ENCODE results near the gene SPAG5. TPM values are rescaled to one million over a fixed set of nuclear protein-coding genes. Genes with fewer than 3 reads are reported as not detected.
A peak's percentile ranks its signal among the peaks of the same experiment; 100 is the strongest.

SPAG5 gene
- total and polyA plus RNA-seq, 9 of the 15 experiments (the other 6 are each of a cell fraction or from before 2014, with no cell fraction given), result 94.4 to 286 (median 151) TPM

- ChIA-PET POLR2A (interaction anchor here (0.8 to 3.4 kb wide), 5 partner anchors 8 to 150 kb away, joined by 3 to 14 read pairs (median 4); partner anchors contain the start of gene RPL23A), CTCF (ENCODE audit: low intra/inter-chr PET ratio) (no interaction called here)
- DNase-seq (ENCODE audit: extremely low read depth in 1 of 4, low spot score in 3 of 4) (peak in 1 of 4 experiments; percentile 54), ATAC-seq (no peak), FAIRE-seq (peak; percentile 62)
- peak overlapping the region; percentile 85 for H3K4me2 ChIP-seq (ENCODE audit: insufficient read depth, low read length)
- intact Hi-C loops (cut with micrococcal nuclease) (no loop called here), in situ Hi-C loops (cut with MboI) (no loop called here)
- no peaks in the 10 kb centered on the region for H3K9me3 ChIP-seq (replicated peaks; ENCODE audit: control insufficient read depth, insufficient read depth, low read depth, low read length)
- H3K27ac ChIP-seq (ENCODE audit: extremely low read depth, low read depth, low read length), result peak overlapping the region; percentile 74
- 19% methylated on average over 1 of the region's 1 CpG for WGBS (ENCODE audit: insufficient coverage, low coverage, missing lambda C conversion rate)
- H3K36me3 ChIP-seq (ENCODE audit: control insufficient read depth, insufficient read depth, low read length), result peaks cover 59% of the 10 kb centered on the region
- no peak overlapping the region for H2AFZ ChIP-seq (ENCODE audit: low read depth, low read length)
- H3K27me3 ChIP-seq (ENCODE audit: control insufficient read depth in 2 of 2, insufficient read depth in 2 of 2, low read length in 2 of 2), result no peaks in the 10 kb centered on the region
- H4K20me1 ChIP-seq (replicated peaks; ENCODE audit: control insufficient read depth, insufficient read depth, low read length), result no peaks in the 10 kb centered on the region
- TSS peak; percentile 52 for BruUV-seq (replicated peaks)
- H3K9ac ChIP-seq (ENCODE audit: insufficient read depth in 1 of 2, low read depth in 2 of 2, low read length in 2 of 2), result peak overlapping the region; percentile 77 to 80
- peaks cover 73% of the 10 kb centered on the region for H3K79me2 ChIP-seq (ENCODE audit: control insufficient read depth, insufficient read depth, low read length)
- H3K4me1 ChIP-seq (replicated peaks in 1 of 2; ENCODE audit: control insufficient read depth in 2 of 2, insufficient read depth in 2 of 2, low read length in 2 of 2), result peaks cover 15 to 18% of the 10 kb centered on the region in 2 experiments; a peak in 4 of 5 replicates
- H3K9me1 ChIP-seq (ENCODE audit: control insufficient read depth, insufficient read depth, low read length), result peaks cover 7% of the 10 kb centered on the region
- H3K4me3 ChIP-seq, result peak overlapping the region; percentile 82
- TF ChIP-seq ETV1 (tag; conservative IDR thresholded peaks at IDR 0.05; ENCODE audit: low read depth) (no peak), SMARCE1 (IDR thresholded peaks at IDR 0.05) (0 out of 2 replicates have a peak, but pooled peaks have one; percentile 33), NBN (IDR thresholded peaks at IDR 0.05; ENCODE audit: low read depth) (no peak), E2F1 (CRISPR knock-in tag; IDR thresholded peaks at IDR 0.05) (no peak), IRF1 (CRISPR knock-in tag; IDR thresholded peaks at IDR 0.05; ENCODE audit: borderline replicate concordance) (no peak), ZNF354B (CRISPR knock-in tag; IDR thresholded peaks at IDR 0.05) (no peak), BRCA1 (IDR thresholded peaks at IDR 0.05) (no peak), BRCA1 (CRISPR knock-in tag; IDR thresholded peaks at IDR 0.05) (no peak), NFE2 (IDR thresholded peaks at IDR 0.05; ENCODE audit: low read depth) (peak; percentile 88), RFX1 (IDR thresholded peaks at IDR 0.05) (no peak), MAFG (tag; conservative IDR thresholded peaks at IDR 0.05) (peak; percentile 69; the same call in 1 of the 2 replicates), TAF9B (IDR thresholded peaks at IDR 0.05; ENCODE audit: partially characterized antibody) (no peak), TBL1XR1 (IDR thresholded peaks at IDR 0.05; ENCODE audit: low read length in 2 of 2) (no peak), HINFP (tag; conservative IDR thresholded peaks at IDR 0.05; ENCODE audit: low read depth) (no peak), FOXA1 (IDR thresholded peaks at IDR 0.05; ENCODE audit: borderline replicate concordance) (no peak), BCL6 (CRISPR knock-in tag; IDR thresholded peaks at IDR 0.05) (no peak), HMBOX1 (IDR thresholded peaks at IDR 0.05) (no peak), ATF1 (CRISPR knock-in tag; IDR thresholded peaks at IDR 0.05) (no peak), ATF1 (tag; IDR thresholded peaks at IDR 0.05) (no peak), ZNF589 (CRISPR knock-in tag; IDR thresholded peaks at IDR 0.05; ENCODE audit: low read depth) (no peak), FUS (optimal IDR thresholded peaks at IDR 0.05; ENCODE audit: low read depth, low read length) (no peak), PPARD (CRISPR knock-in tag; IDR thresholded peaks at IDR 0.05) (no peak), HNRNPUL1 (IDR thresholded peaks at IDR 0.05; ENCODE audit: low read length) (no peak)
Observed at GRCh38 chr17:28569446-28569845, 29.4 kb downstream of the SPAG5 start.

All from K562 (cell line).